ENCODE data around the gene NALCN. TPM values are rescaled to one million over a fixed set of nuclear protein-coding genes. Genes with fewer than 3 reads are reported as not detected.

The NALCN gene
- total RNA-seq, 1 donor from 2014 or later = 38.6 TPM

DNA sequence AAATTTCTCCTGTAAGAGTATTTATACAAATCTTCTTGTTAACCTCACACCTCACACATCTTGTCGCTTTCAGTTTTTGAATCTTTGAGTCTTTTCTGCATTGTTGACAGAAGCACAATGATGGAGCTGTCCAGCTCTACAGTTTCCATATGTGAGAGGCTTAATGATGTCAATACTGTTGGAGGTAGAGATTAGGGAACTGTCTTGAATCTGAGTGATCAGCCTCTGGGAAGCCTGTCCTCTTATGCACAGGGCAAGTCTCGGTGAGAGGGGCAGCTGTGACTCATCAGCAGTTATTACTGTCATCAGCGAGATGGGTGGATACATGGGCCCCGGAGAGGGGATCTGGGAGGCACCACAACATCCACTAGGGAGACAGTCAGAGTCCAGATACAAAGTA lies 31.5 kb upstream of the NALCN start:
- no peak overlapping the region for H3K27ac Mint-ChIP-seq (ENCODE audit: unreplicated experiment)
- no peak for TF ChIP-seq CTCF (IDR thresholded peaks at IDR 0.05)
- DNase-seq (ENCODE audit: low spot score) = no peak
- H3K9me3 Mint-ChIP-seq (ENCODE audit: low read depth) = no peaks in the 10 kb centered on the region
- H3K36me3 Mint-ChIP-seq (ENCODE audit: low read depth) = no peaks in the 10 kb centered on the region
- no peaks in the 10 kb centered on the region for H3K27me3 Mint-ChIP-seq (ENCODE audit: low read depth)
- H3K4me1 Mint-ChIP-seq (ENCODE audit: low read depth) = peaks cover 34% of the 10 kb centered on the region
- no peak overlapping the region for H3K4me3 Mint-ChIP-seq (ENCODE audit: unreplicated experiment)

GRCh38 chr13:101434486-101434885 lies 18.2 kb upstream of the NALCN start:
- H3K27me3 Mint-ChIP-seq (ENCODE audit: low read depth) = no peaks in the 10 kb centered on the region
- TF ChIP-seq CTCF (IDR thresholded peaks at IDR 0.05) = no peak
- no peaks in the 10 kb centered on the region for H3K4me1 Mint-ChIP-seq (ENCODE audit: low read depth)
- DNase-seq (ENCODE audit: low spot score) = no peak
- peaks cover 3% of the 10 kb centered on the region for H3K9me3 Mint-ChIP-seq (ENCODE audit: low read depth)
- peaks cover 1% of the 10 kb centered on the region for H3K36me3 Mint-ChIP-seq (ENCODE audit: low read depth)
- H3K4me3 Mint-ChIP-seq (ENCODE audit: unreplicated experiment) = no peak overlapping the region
- H3K27ac Mint-ChIP-seq (ENCODE audit: unreplicated experiment) = peak overlapping the region; percentile 24

DNA sequence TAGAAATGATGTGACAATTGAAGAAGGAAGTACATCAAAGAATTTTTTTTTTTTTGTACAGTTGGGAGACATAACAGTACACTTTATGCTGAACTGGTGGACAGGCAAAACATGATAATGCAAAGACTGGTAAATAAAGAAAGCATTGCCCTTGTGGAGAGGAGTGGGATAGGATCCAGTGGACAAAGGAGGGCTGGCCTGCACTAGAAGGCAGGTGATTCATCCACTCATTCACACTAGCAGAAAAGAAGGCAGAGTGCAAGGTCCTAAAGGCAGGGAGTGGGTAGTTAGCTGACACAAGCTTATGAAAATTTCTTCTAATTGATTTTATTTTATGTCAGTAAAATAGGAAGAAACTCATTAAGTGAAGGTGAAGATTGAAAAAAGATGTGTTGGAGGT lies 17.6 kb upstream of the NALCN start:
- H3K27me3 Mint-ChIP-seq (ENCODE audit: low read depth) = no peaks in the 10 kb centered on the region
- H3K36me3 Mint-ChIP-seq (ENCODE audit: low read depth) = peaks cover 1% of the 10 kb centered on the region
- peaks cover 3% of the 10 kb centered on the region for H3K9me3 Mint-ChIP-seq (ENCODE audit: low read depth)
- TF ChIP-seq CTCF (IDR thresholded peaks at IDR 0.05) = no peak
- no peak overlapping the region for H3K27ac Mint-ChIP-seq (ENCODE audit: unreplicated experiment)
- no peaks in the 10 kb centered on the region for H3K4me1 Mint-ChIP-seq (ENCODE audit: low read depth)
- no peak for DNase-seq (ENCODE audit: low spot score)
- no peak overlapping the region for H3K4me3 Mint-ChIP-seq (ENCODE audit: unreplicated experiment)

GRCh38 chr13:101429733-101430132 lies 13.4 kb upstream of the NALCN start:
- H3K27ac Mint-ChIP-seq (ENCODE audit: unreplicated experiment) = no peak overlapping the region
- no peak for TF ChIP-seq CTCF (IDR thresholded peaks at IDR 0.05)
- peaks cover 3% of the 10 kb centered on the region for H3K9me3 Mint-ChIP-seq (ENCODE audit: low read depth)
- no peak for DNase-seq (ENCODE audit: low spot score)
- no peaks in the 10 kb centered on the region for H3K27me3 Mint-ChIP-seq (ENCODE audit: low read depth)
- H3K4me1 Mint-ChIP-seq (ENCODE audit: low read depth) = peaks cover 5% of the 10 kb centered on the region
- H3K36me3 Mint-ChIP-seq (ENCODE audit: low read depth) = peaks cover 1% of the 10 kb centered on the region
- H3K4me3 Mint-ChIP-seq (ENCODE audit: unreplicated experiment) = no peak overlapping the region

GRCh38 chr13:101425623-101426022 lies 9.3 kb upstream of the NALCN start:
- H3K27me3 Mint-ChIP-seq (ENCODE audit: low read depth) = no peaks in the 10 kb centered on the region
- no peaks in the 10 kb centered on the region for H3K36me3 Mint-ChIP-seq (ENCODE audit: low read depth)
- H3K27ac Mint-ChIP-seq (ENCODE audit: unreplicated experiment) = no peak overlapping the region
- no peak for DNase-seq (ENCODE audit: low spot score)
- H3K4me3 Mint-ChIP-seq (ENCODE audit: unreplicated experiment) = no peak overlapping the region
- H3K4me1 Mint-ChIP-seq (ENCODE audit: low read depth) = peaks cover 36% of the 10 kb centered on the region
- TF ChIP-seq CTCF (IDR thresholded peaks at IDR 0.05) = no peak
- H3K9me3 Mint-ChIP-seq (ENCODE audit: low read depth) = no peaks in the 10 kb centered on the region

Data from chondrocyte (in vitro differentiated cells).